Measurements from ENCODE around the gene SAP130.

DNA sequence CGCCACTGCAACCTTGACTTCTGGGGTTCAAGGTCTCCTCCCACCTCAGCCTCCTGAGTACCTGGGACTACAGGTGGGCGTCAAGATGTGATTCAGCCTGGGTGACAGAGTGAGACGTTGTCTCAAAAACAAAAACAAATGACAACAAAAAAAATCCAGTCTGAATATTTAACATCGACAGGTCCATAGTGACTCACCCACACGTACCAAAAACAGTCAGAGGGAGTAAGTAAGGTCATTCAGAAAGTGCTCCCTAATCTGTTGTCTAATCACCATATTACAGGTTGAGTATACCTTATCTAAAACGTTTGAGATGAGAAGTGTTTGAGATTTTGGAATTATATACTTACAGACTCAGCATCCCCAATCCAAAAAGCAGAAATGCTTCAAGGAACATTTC, 24.4 kb downstream of the SAP130 start:
- TF ChIP-seq, protein P1, sequence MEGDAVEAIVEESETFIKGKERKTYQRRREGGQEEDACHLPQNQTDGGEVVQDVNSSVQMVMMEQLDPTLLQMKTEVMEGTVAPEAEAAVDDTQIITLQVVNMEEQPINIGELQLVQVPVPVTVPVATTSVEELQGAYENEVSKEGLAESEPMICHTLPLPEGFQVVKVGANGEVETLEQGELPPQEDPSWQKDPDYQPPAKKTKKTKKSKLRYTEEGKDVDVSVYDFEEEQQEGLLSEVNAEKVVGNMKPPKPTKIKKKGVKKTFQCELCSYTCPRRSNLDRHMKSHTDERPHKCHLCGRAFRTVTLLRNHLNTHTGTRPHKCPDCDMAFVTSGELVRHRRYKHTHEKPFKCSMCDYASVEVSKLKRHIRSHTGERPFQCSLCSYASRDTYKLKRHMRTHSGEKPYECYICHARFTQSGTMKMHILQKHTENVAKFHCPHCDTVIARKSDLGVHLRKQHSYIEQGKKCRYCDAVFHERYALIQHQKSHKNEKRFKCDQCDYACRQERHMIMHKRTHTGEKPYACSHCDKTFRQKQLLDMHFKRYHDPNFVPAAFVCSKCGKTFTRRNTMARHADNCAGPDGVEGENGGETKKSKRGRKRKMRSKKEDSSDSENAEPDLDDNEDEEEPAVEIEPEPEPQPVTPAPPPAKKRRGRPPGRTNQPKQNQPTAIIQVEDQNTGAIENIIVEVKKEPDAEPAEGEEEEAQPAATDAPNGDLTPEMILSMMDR (IDR thresholded peaks at IDR 0.05; ENCODE audit: low read length) = no peak
- TF ChIP-seq EZH2 (optimal IDR thresholded peaks at IDR 0.05; ENCODE audit: low read depth, low read length) = no peak

All from MM.1S (cell line).